Measurements from ENCODE around the gene RAI1.
"Not testable (repeated sequence)": the region's sequence is repeated elsewhere in the genome, so short reads cannot be mapped to it uniquely, and the experiment has no call there.

Gene RAI1

GRCh38 chr17:17681187-17681743 is at the start of gene RAI1:
RAI1 (plus strand) TSS chr17:17681458; CDS start chr17:17792949, 111,491 bp downstream.
- peak; percentile 70 for DNase-seq (ENCODE audit: low spot score)

- not testable (repeated sequence) for DNase-seq (ENCODE audit: low spot score)
These were observed 48.6 kb upstream of the RAI1 start for GRCh38 chr17:17632690-17633089.

GRCh38 chr17:17633310-17633709 is 47.9 kb upstream of the RAI1 start:
- DNase-seq (ENCODE audit: low spot score) = no peak

- DNase-seq (ENCODE audit: low spot score) = no peak
These were observed 46.1 kb upstream of the RAI1 start for GRCh38 chr17:17635126-17635525.

- not testable (repeated sequence) for DNase-seq (ENCODE audit: low spot score)
These were observed 45.6 kb upstream of the RAI1 start for GRCh38 chr17:17635537-17636271.

GRCh38 chr17:17636272-17636885 is 44.9 kb upstream of the RAI1 start:
- DNase-seq (ENCODE audit: low spot score) = no peak

- DNase-seq (ENCODE audit: low spot score) = no peak
These were observed 42.8 kb upstream of the RAI1 start for GRCh38 chr17:17638467-17638866.

- DNase-seq (ENCODE audit: low spot score) = not testable (repeated sequence)
These were observed 41.5 kb upstream of the RAI1 start for GRCh38 chr17:17639661-17640270.

- DNase-seq (ENCODE audit: low spot score) = peak; percentile 65
These were observed 39.4 kb upstream of the RAI1 start for GRCh38 chr17:17641621-17642409.

GRCh38 chr17:17645148-17645547 is 36.1 kb upstream of the RAI1 start:
- DNase-seq (ENCODE audit: low spot score) = not testable (repeated sequence)

- no peak for DNase-seq (ENCODE audit: low spot score)
These were observed 35.3 kb upstream of the RAI1 start for GRCh38 chr17:17645961-17646360.

GRCh38 chr17:17647524-17648178 is 33.6 kb upstream of the RAI1 start:
- DNase-seq (ENCODE audit: low spot score) = no peak

GRCh38 chr17:17648762-17649161 is 32.5 kb upstream of the RAI1 start:
- DNase-seq (ENCODE audit: low spot score) = no peak

GRCh38 chr17:17650959-17651358 is 30.3 kb upstream of the RAI1 start:
- no peak for DNase-seq (ENCODE audit: low spot score)

GRCh38 chr17:17653343-17653742 is 27.9 kb upstream of the RAI1 start:
- DNase-seq (ENCODE audit: low spot score) = no peak

- no peak for DNase-seq (ENCODE audit: low spot score)
These were observed 21.9 kb upstream of the RAI1 start for GRCh38 chr17:17659340-17659739.

- DNase-seq (ENCODE audit: low spot score) = no peak
These were observed 20.1 kb upstream of the RAI1 start for GRCh38 chr17:17661134-17661533.

GRCh38 chr17:17661834-17662385 is 19.3 kb upstream of the RAI1 start:
- DNase-seq (ENCODE audit: low spot score) = no peak

- DNase-seq (ENCODE audit: low spot score) = peak; percentile 88
These were observed 17.8 kb upstream of the RAI1 start for GRCh38 chr17:17663160-17664063.

GRCh38 chr17:17664064-17664452 is 17.2 kb upstream of the RAI1 start:
- DNase-seq (ENCODE audit: low spot score) = no peak
